A549 (cell line): ENCODE measurements around the gene CD84. TPM values are rescaled to one million over a fixed set of nuclear protein-coding genes. Genes with fewer than 3 reads are reported as not detected.

ENCODE experiments used
- ATAC-seq, 2 experiments: fragments of 200-7000 bp in 1 of 2; fragments of >200 bp in 1 of 2; cut with Nextera tagmentation in 1 of 2; cut with Tn5 transposase in 1 of 2; 3 replicates each; pipeline versions ENCODE4 v1.8.0 to v1.9.1; 2018 to 2020; ENCODE audit warnings: mild to moderate bottlenecking in 1 of 2, moderate library complexity in 1 of 2
- CTCF ChIA-PET: fragments of 300-600 bp; sonication (Branson Sonifier 250); formaldehyde crosslinking; extraction: SDS; loops from one replicate; lab custom pipeline; 2021; ENCODE audit warnings: antibody characterized with exemption, inconsistent platforms; lab: Yijun Ruan, JAX
- POLR2A ChIA-PET: fragments of 350-600 bp; formaldehyde crosslinking; extraction: SDS; loops from one replicate; lab custom pipeline; 2021; ENCODE audit warnings: antibody characterized with exemption, inconsistent platforms; lab: Yijun Ruan, JAX
- DNase-seq, 2 experiments: peaks; one replicate each; pipeline versions ENCODE4 v3.0.0 to v3.0.0-alpha.2; 2011 to 2016; ENCODE audit warnings: low read depth in 1 of 2, low spot score in 1 of 2
- FAIRE-seq: peaks from 2 replicates; lab custom pipeline; 2011; peaks lifted over from hg19 to GRCh38; lab: Jason Lieb, UNC
- H3K27ac ChIP-seq, 2 experiments: fragments of >200 bp; sonication (Bioruptor Twin); formaldehyde crosslinking; 3 replicates each; pipeline ENCODE4 v1.5.1; 2016 to 2017
- H3K4me1 ChIP-seq: fragments of >200 bp; sonication (Bioruptor Twin); formaldehyde crosslinking; 3 replicates; pipeline ENCODE4 v1.6.1; 2016
- H3K4me2 ChIP-seq: fragments of >200 bp; sonication (Bioruptor Twin); formaldehyde crosslinking; 3 replicates; pipeline ENCODE4 v1.6.1; 2016
- H3K4me3 ChIP-seq: fragments of >200 bp; sonication (Bioruptor Twin); formaldehyde crosslinking; 3 replicates; pipeline ENCODE4 v1.5.1; 2016
- H3K9me3 ChIP-seq: fragments of >200 bp; sonication (Bioruptor Twin); formaldehyde crosslinking; 3 replicates; pipeline ENCODE4 v1.6.1; 2016
- BCL3 ChIP-seq: fragments of >200 bp; sonication (Bioruptor Twin); formaldehyde crosslinking; IDR thresholded peaks from 3 replicates; pipeline ENCODE4 v1.6.1; 2016
- CEBPB ChIP-seq, 2 experiments: fragments of >200 bp in 1 of 2; sonication (Bioruptor Twin) in 1 of 2; formaldehyde crosslinking in 1 of 2; IDR thresholded peaks; 2 replicates each; pipeline ENCODE4 v1.6.1; 2012 to 2016
- CHD4 ChIP-seq: fragments of 200-600 bp; sonication (generic); IDR thresholded peaks from 2 replicates; pipeline ENCODE4 v1.6.1; 2016; ENCODE audit warnings: antibody characterized with exemption, mild to moderate bottlenecking, borderline replicate concordance
- EHF ChIP-seq: fragments of 250-450 bp; sonication (Bioruptor Pico); IDR thresholded peaks from 2 replicates; pipeline ENCODE4 v1.5.0; 2020; ENCODE audit warnings: mild to moderate bottlenecking
- EP300 ChIP-seq, 2 experiments: fragments of >200 bp; sonication (Bioruptor Twin); formaldehyde crosslinking; IDR thresholded peaks; 2 replicates in 1 of 2; 3 replicates in 1 of 2; pipeline ENCODE4 v1.6.1; 2016 to 2017
- ESRRA ChIP-seq: fragments of 150-350 bp; IDR thresholded peaks from 2 replicates; pipeline ENCODE4 v1.6.1; 2014; ENCODE audit warnings: mild to moderate bottlenecking, low read length, borderline replicate concordance
- FOSB ChIP-seq: fragments of 250-450 bp; sonication (Bioruptor Pico); IDR thresholded peaks from 2 replicates; pipeline ENCODE4 v1.5.0; 2020; ENCODE audit warnings: mild to moderate bottlenecking, moderate library complexity
- FOXS1 ChIP-seq: fragments of 250-450 bp; sonication (Bioruptor Pico); IDR thresholded peaks from 2 replicates; pipeline ENCODE4 v1.5.0; 2020; ENCODE audit warnings: mild to moderate bottlenecking, moderate library complexity
- GATA3 ChIP-seq: IDR thresholded peaks from 2 replicates; pipeline ENCODE4 v1.6.1; 2012; ENCODE audit warnings: borderline replicate concordance
- HEYL ChIP-seq: fragments of 250-450 bp; sonication (Bioruptor Pico); IDR thresholded peaks from 2 replicates; pipeline ENCODE4 v1.8.0; 2021; ENCODE audit warnings: mild to moderate bottlenecking, moderate library complexity
- KDM1A ChIP-seq: fragments of 200-600 bp; sonication (generic); IDR thresholded peaks from 2 replicates; pipeline ENCODE4 v1.6.1; 2016; ENCODE audit warnings: low read depth, mild to moderate bottlenecking
- MYC ChIP-seq: IDR thresholded peaks from 2 replicates; pipeline ENCODE4 v1.6.1; 2012; ENCODE audit warnings: mild to moderate bottlenecking, inconsistent platforms, low read length, improper control_type of control experiment, borderline replicate concordance
- NPAS2 ChIP-seq: fragments of 250-450 bp; sonication (Bioruptor Pico); IDR thresholded peaks from 2 replicates; pipeline ENCODE4 v1.8.0; 2022; ENCODE audit warnings: mild to moderate bottlenecking, moderate library complexity, borderline replicate concordance
- POLR2A ChIP-seq: IDR thresholded peaks from 2 replicates; pipeline ENCODE4 v1.6.1; 2012; ENCODE audit warnings: mild to moderate bottlenecking, low read length
- TP53 ChIP-seq: fragments of 250-450 bp; sonication (Bioruptor Pico); IDR thresholded peaks from 2 replicates; pipeline ENCODE4 v1.5.0; 2021; ENCODE audit warnings: mild to moderate bottlenecking, moderate library complexity
- USF2 ChIP-seq: fragments of 450-650 bp; IDR thresholded peaks from 2 replicates; pipeline ENCODE4 v1.6.1; 2014; ENCODE audit warnings: antibody characterized with exemption
- ZC3H11A ChIP-seq: fragments of 450-650 bp; IDR thresholded peaks from 2 replicates; pipeline ENCODE4 v1.6.1; 2014; ENCODE audit warnings: antibody characterized with exemption, mild to moderate bottlenecking
- ZFP36 ChIP-seq: fragments of 450-650 bp; IDR thresholded peaks from 2 replicates; pipeline ENCODE4 v1.6.1; 2014; ENCODE audit warnings: borderline replicate concordance; ENCODE audit not compliant: partially characterized antibody
- ZSCAN20 ChIP-seq: fragments of 250-450 bp; sonication (Bioruptor Pico); IDR thresholded peaks from 2 replicates; pipeline ENCODE4 v1.8.0; 2022; ENCODE audit warnings: mild to moderate bottlenecking, moderate library complexity
- WGBS: methylation state at CpG from one replicate; pipeline ENCODE4 v1.1.6; 2017; ENCODE audit errors: missing lambda C conversion rate; 5-methylcytosine and 5-hydroxymethylcytosine counted together
- polyA plus RNA-seq, 4 experiments: library from polyadenylated mRNA; depleted of rRNA in 3 of 4; stranded (reverse); fragments of >200 nt; fragmentation: RNase III in 1 of 4; extraction: RNeasy Plus Mini Kit Qiagen cat#74134 plus additional on column Dnase treatment in 1 of 4; gene quantifications; 2 replicates in 3 of 4; 3 replicates in 1 of 4; pipeline ENCODE4 v1.2.3, GENCODE V29; 2011 to 2017
- TF ChIP-seq, protein P1 (sequence below): fragments of 250-450 bp; sonication (Bioruptor Pico); IDR thresholded peaks from 2 replicates; pipeline ENCODE4 v1.5.0; 2021; ENCODE audit warnings: mild to moderate bottlenecking, moderate library complexity, borderline replicate concordance
- TF ChIP-seq, protein P2 (sequence below): IDR thresholded peaks from 2 replicates; pipeline ENCODE4 v1.6.1; 2012
- TF ChIP-seq, protein P3 (sequence below): IDR thresholded peaks from 2 replicates; pipeline ENCODE4 v1.6.1; 2012; ENCODE audit warnings: low read depth, borderline replicate concordance

Gene CD84
- polyA plus RNA-seq, 2 of the 4 experiments (the other 2 are of a cell fraction): not detected

- Histone ChIP-seq H3K4me2 (no peak overlapping the region), H3K4me3 (no peak overlapping the region), H3K9me3 (no peaks in the 10 kb centered on the region), H3K27ac (no peak overlapping the region), H3K4me1 (no peaks in the 10 kb centered on the region)
- ChIA-PET CTCF (interaction anchor here (1.0 to 1.5 kb wide), 3 partner anchors 28 to 124 kb away, joined by 3 to 5 read pairs (median 3); no protein-coding TSS in a partner anchor), POLR2A (no interaction called here)
- no peak for DNase-seq
- TF ChIP-seq KDM1A: no peak
- TF ChIP-seq TP53 (CRISPR knock-in tag): no peak
- TF ChIP-seq, protein P1, sequence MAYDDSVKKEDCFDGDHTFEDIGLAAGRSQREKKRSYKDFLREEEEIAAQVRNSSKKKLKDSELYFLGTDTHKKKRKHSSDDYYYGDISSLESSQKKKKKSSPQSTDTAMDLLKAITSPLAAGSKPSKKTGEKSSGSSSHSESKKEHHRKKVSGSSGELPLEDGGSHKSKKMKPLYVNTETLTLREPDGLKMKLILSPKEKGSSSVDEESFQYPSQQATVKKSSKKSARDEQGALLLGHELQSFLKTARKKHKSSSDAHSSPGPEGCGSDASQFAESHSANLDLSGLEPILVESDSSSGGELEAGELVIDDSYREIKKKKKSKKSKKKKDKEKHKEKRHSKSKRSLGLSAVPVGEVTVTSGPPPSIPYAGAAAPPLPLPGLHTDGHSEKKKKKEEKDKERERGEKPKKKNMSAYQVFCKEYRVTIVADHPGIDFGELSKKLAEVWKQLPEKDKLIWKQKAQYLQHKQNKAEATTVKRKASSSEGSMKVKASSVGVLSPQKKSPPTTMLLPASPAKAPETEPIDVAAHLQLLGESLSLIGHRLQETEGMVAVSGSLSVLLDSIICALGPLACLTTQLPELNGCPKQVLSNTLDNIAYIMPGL (CRISPR knock-in tag): no peak
- no peak for TF ChIP-seq GATA3
- TF ChIP-seq USF2: no peak
- TF ChIP-seq BCL3: no peak
- TF ChIP-seq EHF: no peak
- no peak for TF ChIP-seq CHD4
- no peak for TF ChIP-seq ZSCAN20 (CRISPR knock-in tag)
- ATAC-seq: no peak
- 69% methylated on average over 2 of the region's 2 CpGs for WGBS
- FAIRE-seq: no peak
Measured at GRCh38 chr1:160552425-160552824, 26.9 kb downstream of the CD84 start.

DNA sequence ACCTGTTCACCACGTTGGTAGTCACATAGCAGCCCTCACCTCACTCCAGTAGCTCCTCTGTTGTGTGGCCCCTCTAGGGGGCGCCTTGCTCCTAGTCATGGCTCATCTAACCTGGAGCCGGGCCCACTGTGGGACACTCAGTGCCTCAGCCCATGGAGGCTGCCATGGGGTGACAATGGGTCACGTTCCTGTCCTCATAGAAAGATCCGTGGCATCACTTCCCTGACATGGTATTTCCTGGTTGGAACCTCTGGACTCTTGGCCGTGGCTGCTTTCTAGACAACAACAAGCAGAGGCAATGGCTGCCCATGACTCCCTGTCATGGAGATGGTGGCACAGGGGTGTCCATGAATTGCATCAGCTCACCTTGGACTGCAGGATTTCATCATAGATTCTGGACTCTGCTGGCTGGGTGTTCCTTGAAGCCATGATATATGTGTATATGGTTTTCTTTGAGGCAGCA, 28.7 kb downstream of the CD84 start:
- Histone ChIP-seq H3K4me2 (no peak overlapping the region), H3K9me3 (no peaks in the 10 kb centered on the region), H3K27ac (no peak overlapping the region), H3K4me1 (no peaks in the 10 kb centered on the region), H3K4me3 (no peak overlapping the region)
- no peak for DNase-seq
- TF ChIP-seq HEYL (CRISPR knock-in tag): no peak
- TF ChIP-seq KDM1A: no peak
- TF ChIP-seq FOSB (CRISPR knock-in tag): no peak
- no peak for TF ChIP-seq EP300 (IDR thresholded peaks at IDR 0.05)
- TF ChIP-seq GATA3: no peak
- CTCF ChIA-PET: no interaction called here
- no peak for FAIRE-seq
- no peak for ATAC-seq
- POLR2A ChIA-PET: no interaction called here
- WGBS: 70% methylated on average over 4 of the region's 6 CpGs

DNA sequence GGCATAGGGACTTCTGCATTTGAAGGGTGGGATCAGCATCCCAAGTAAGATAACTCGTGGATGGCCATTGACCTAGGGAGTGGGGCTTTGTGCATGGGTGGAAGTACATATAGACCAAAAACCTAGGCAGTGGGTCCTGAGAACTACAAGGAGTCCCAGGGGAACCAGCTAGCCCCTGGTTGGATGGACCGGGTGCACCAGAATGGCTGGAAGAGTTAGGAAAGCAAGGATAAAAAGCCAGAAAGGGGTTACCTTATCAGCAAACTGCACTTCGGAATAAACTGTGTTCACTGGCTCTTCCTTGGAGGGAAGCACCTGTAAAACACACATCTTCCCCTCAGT, 29.7 kb downstream of the CD84 start:
- WGBS: 48% methylated on average over 3 of the region's 3 CpGs
- TF ChIP-seq POLR2A (no peak), EP300 (IDR thresholded peaks at IDR 0.05) (no peak), FOXS1 (CRISPR knock-in tag) (no peak), ZFP36 (no peak), MYC (no peak), ESRRA (no peak), CEBPB (IDR thresholded peaks at IDR 0.05) (no peak), ZC3H11A (no peak), NPAS2 (no peak)
- TF ChIP-seq, protein P2, sequence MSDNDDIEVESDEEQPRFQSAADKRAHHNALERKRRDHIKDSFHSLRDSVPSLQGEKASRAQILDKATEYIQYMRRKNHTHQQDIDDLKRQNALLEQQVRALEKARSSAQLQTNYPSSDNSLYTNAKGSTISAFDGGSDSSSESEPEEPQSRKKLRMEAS: no peak
- TF ChIP-seq, protein P3, sequence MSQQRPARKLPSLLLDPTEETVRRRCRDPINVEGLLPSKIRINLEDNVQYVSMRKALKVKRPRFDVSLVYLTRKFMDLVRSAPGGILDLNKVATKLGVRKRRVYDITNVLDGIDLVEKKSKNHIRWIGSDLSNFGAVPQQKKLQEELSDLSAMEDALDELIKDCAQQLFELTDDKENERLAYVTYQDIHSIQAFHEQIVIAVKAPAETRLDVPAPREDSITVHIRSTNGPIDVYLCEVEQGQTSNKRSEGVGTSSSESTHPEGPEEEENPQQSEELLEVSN: no peak
- ChIA-PET POLR2A (no interaction called here), CTCF (interaction anchor here (1.0 to 1.3 kb wide), 2 partner anchors 9 to 29 kb away, joined by 3 to 5 read pairs; partner anchors contain the start of gene CD84)
- Histone ChIP-seq H3K4me1 (0 out of 3 replicates have a peak, but pooled peaks cover 4% of the 10 kb centered on the region), H3K9me3 (no peaks in the 10 kb centered on the region), H3K4me3 (no peak overlapping the region), H3K4me2 (no peak overlapping the region), H3K27ac (no peak overlapping the region)
- FAIRE-seq (no peak), ATAC-seq (no peak), DNase-seq (no peak)
